OCI-LY7 (cell line): ENCODE results near the gene ANGPT4. TPM values are rescaled to one million over a fixed set of nuclear protein-coding genes. Genes with fewer than 3 reads are reported as not detected.
"Not testable (repeated sequence)": the region's sequence is repeated elsewhere in the genome, so short reads cannot be mapped to it uniquely, and the experiment has no call there.

ENCODE experiments used
- BruUV-seq: library from RNA; stranded (reverse); fragments of 400-500 nt; replicated peaks from 2 replicates; lab custom pipeline; 2021; lab: Mats Ljungman, UMichigan
- CTCF ChIA-PET: fragments of 300-600 bp; sonication (Branson Sonifier 250); formaldehyde crosslinking; loops from one replicate; lab custom pipeline; 2022; ENCODE audit warnings: antibody characterized with exemption; ENCODE audit not compliant: unreplicated experiment; lab: Charles Lee
- POLR2A ChIA-PET: fragments of 300-600 bp; sonication (Branson Sonifier 250); formaldehyde crosslinking; loops from one replicate; lab custom pipeline; 2022; ENCODE audit warnings: antibody characterized with exemption; lab: Charles Lee
- DNase-seq: peaks from one replicate; pipeline ENCODE4 v3.0.0-alpha.2; 2015; ENCODE audit warnings: low spot score
- H2AFZ ChIP-seq: fragments of 200-600 bp; sonication (generic), shearing (Covaris generic); 2 replicates; pipeline ENCODE4 v1.6.1; 2014; ENCODE audit warnings: mild to moderate bottlenecking, antibody characterized with exemption, low read length, moderate library complexity
- H3K27ac ChIP-seq: fragments of 200-600 bp; sonication (generic); 2 replicates; pipeline ENCODE4 v1.5.1; 2014; ENCODE audit warnings: mixed run types, low read depth, mild to moderate bottlenecking, moderate library complexity, low read length, inconsistent platforms; ENCODE audit not compliant: poor library complexity, severe bottlenecking
- H3K36me3 ChIP-seq: fragments of 200-600 bp; sonication (generic); 2 replicates; pipeline ENCODE4 v1.6.1; 2014; ENCODE audit warnings: mild to moderate bottlenecking, antibody characterized with exemption, low read length, moderate library complexity, mixed read lengths; ENCODE audit not compliant: insufficient read depth
- H3K4me1 ChIP-seq: fragments of 200-600 bp; sonication (generic); 2 replicates; pipeline ENCODE4 v1.5.1; 2014; ENCODE audit warnings: mild to moderate bottlenecking, low read length; ENCODE audit not compliant: insufficient read depth, poor library complexity, severe bottlenecking
- H3K4me2 ChIP-seq: fragments of 200-600 bp; sonication (generic); 2 replicates; pipeline ENCODE4 v1.6.1; 2014; ENCODE audit warnings: mild to moderate bottlenecking, low read length
- H3K4me3 ChIP-seq: fragments of 200-600 bp; sonication (generic); 2 replicates; pipeline ENCODE4 v1.5.1; 2014; ENCODE audit warnings: mild to moderate bottlenecking, low read depth, low read length; ENCODE audit not compliant: poor library complexity, severe bottlenecking
- H3K79me2 ChIP-seq: fragments of 200-600 bp; sonication (generic); 2 replicates; pipeline ENCODE4 v1.6.1; 2016; ENCODE audit warnings: low read depth, mild to moderate bottlenecking, low read length, moderate library complexity, mixed read lengths; ENCODE audit not compliant: insufficient read depth
- H3K9me2 ChIP-seq: fragments of 200-600 bp; sonication (generic); 2 replicates; pipeline ENCODE4 v1.6.1; 2016; ENCODE audit warnings: mild to moderate bottlenecking, low read length, mixed read lengths; ENCODE audit not compliant: insufficient read depth
- H3K9me3 ChIP-seq: fragments of 200-600 bp; sonication (generic); 2 replicates; pipeline ENCODE4 v1.6.1; 2014; ENCODE audit warnings: mild to moderate bottlenecking, mixed run types, low read length, mixed read lengths
- H4K20me1 ChIP-seq: fragments of 200-600 bp; sonication (generic); 2 replicates; pipeline ENCODE4 v1.6.1; 2014; ENCODE audit warnings: mild to moderate bottlenecking, antibody characterized with exemption, low read length, moderate library complexity, mixed read lengths; ENCODE audit not compliant: insufficient read depth
- CTCF ChIP-seq: fragments of 200-600 bp; sonication (generic); conservative IDR thresholded peaks from 2 replicates; pipeline ENCODE4 v1.5.1; 2014; ENCODE audit warnings: mild to moderate bottlenecking, antibody characterized with exemption, low read length, moderate library complexity, mixed read lengths
- EZH2phosphoT487 ChIP-seq: fragments of 200-600 bp; sonication (generic); IDR thresholded peaks from 2 replicates; pipeline ENCODE4 v1.6.1; 2018; ENCODE audit warnings: low read depth, borderline replicate concordance, mild to moderate bottlenecking, mixed run types, antibody characterized with exemption, low read length, moderate library complexity, mixed read lengths
- intact Hi-C: fragments of 100-400 bp; cut with micrococcal nuclease; formaldehyde crosslinking; loops from one replicate; pipeline ENCODE4 v1.10.0; 2022; ENCODE audit not compliant: unreplicated experiment
- total RNA-seq, 2 experiments: library from RNA; depleted of rRNA in 1 of 2; stranded (reverse); fragments of >200 nt in 1 of 2; shearing (Covaris generic) in 1 of 2; gene quantifications; 2 replicates each; pipeline ENCODE4 v1.2.3, GENCODE V29; 2014 to 2022

Gene ANGPT4
- total RNA-seq, 2 experiments from 2014 or later = not detected

GRCh38 chr20:896501-897025, 19.6 kb downstream of the ANGPT4 start:
- POLR2A ChIA-PET = no interaction called here
- H3K27ac ChIP-seq = no peak overlapping the region
- H3K4me2 ChIP-seq = no peak overlapping the region
- no peak for DNase-seq
- H3K4me1 ChIP-seq = no peaks in the 10 kb centered on the region
- no TSS peak for BruUV-seq
- CTCF ChIA-PET = no interaction called here
- no peaks in the 10 kb centered on the region for H3K9me2 ChIP-seq
- H4K20me1 ChIP-seq = no peaks in the 10 kb centered on the region
- no peaks in the 10 kb centered on the region for H3K9me3 ChIP-seq
- H3K4me3 ChIP-seq = no peak overlapping the region
- no peak overlapping the region for H2AFZ ChIP-seq
- H3K79me2 ChIP-seq = no peaks in the 10 kb centered on the region
- TF ChIP-seq CTCF = no peak
- TF ChIP-seq EZH2phosphoT487 = no peak
- H3K36me3 ChIP-seq = no peaks in the 10 kb centered on the region
- intact Hi-C loops = no loop called here

- H3K36me3 ChIP-seq, BruUV-seq, intact Hi-C loops, H3K9me2 ChIP-seq, CTCF ChIA-PET, H2AFZ ChIP-seq, H3K27ac ChIP-seq, H3K4me3 ChIP-seq, DNase-seq, H3K79me2 ChIP-seq, H3K9me3 ChIP-seq, H3K4me2 ChIP-seq, POLR2A ChIA-PET, H4K20me1 ChIP-seq, H3K4me1 ChIP-seq: not testable (repeated sequence)
Measured at GRCh38 chr20:892371-892770, 23.8 kb downstream of the ANGPT4 start.

- H4K20me1 ChIP-seq = no peaks in the 10 kb centered on the region
- no peaks in the 10 kb centered on the region for H3K9me3 ChIP-seq
- no peak for DNase-seq
- no peaks in the 10 kb centered on the region for H3K9me2 ChIP-seq
- intact Hi-C loops = no loop called here
- H3K79me2 ChIP-seq = no peaks in the 10 kb centered on the region
- H2AFZ ChIP-seq = no peak overlapping the region
- no peak for TF ChIP-seq EZH2phosphoT487
- no peak for TF ChIP-seq CTCF
- no peak overlapping the region for H3K27ac ChIP-seq
- no peaks in the 10 kb centered on the region for H3K4me1 ChIP-seq
- BruUV-seq = no TSS peak
- CTCF ChIA-PET = no interaction called here
- POLR2A ChIA-PET = no interaction called here
- no peak overlapping the region for H3K4me3 ChIP-seq
- H3K4me2 ChIP-seq = no peak overlapping the region
- H3K36me3 ChIP-seq = no peaks in the 10 kb centered on the region
Measured at GRCh38 chr20:891706-892080, 24.4 kb downstream of the ANGPT4 start.
